Endothelial cell of umbilical vein (primary cell): Measurements from ENCODE around the gene UVRAG. TPM values are rescaled to one million over a fixed set of nuclear protein-coding genes. Genes with fewer than 3 reads are reported as not detected.

Source experiments
- BruUV-seq: library from RNA; stranded (reverse); fragments of 400-500 nt; replicated peaks from 2 replicates; lab custom pipeline; 2021; lab: Mats Ljungman, UMichigan
- CTCF ChIA-PET: fragments of 300-600, 350-600 bp; sonication (Branson Sonifier 250); formaldehyde crosslinking; loops from one replicate; lab custom pipeline; 2021; ENCODE audit warnings: antibody characterized with exemption, inconsistent platforms; lab: Charles Lee
- POLR2A ChIA-PET: fragments of 300-600, 350-600 bp; sonication (Branson Sonifier 250); formaldehyde crosslinking; loops from one replicate; lab custom pipeline; 2021; ENCODE audit warnings: antibody characterized with exemption, inconsistent platforms; lab: Charles Lee
- DNase-seq: peaks from one replicate; pipeline ENCODE4 v3.0.0-alpha.2; 2011; ENCODE audit warnings: low read depth, low spot score
- FAIRE-seq: peaks from 2 replicates; lab custom pipeline; 2011; peaks lifted over from hg19 to GRCh38; lab: Jason Lieb, UNC
- H2AFZ ChIP-seq: 2 replicates; pipeline ENCODE4 v1.6.0; 2012; ENCODE audit warnings: low read depth, low read length, control low read depth, inconsistent platforms
- H3K27ac ChIP-seq: 2 replicates; pipeline ENCODE4 v1.5.1; 2011; ENCODE audit warnings: low read depth, mild to moderate bottlenecking, control low read depth, low read length, moderate library complexity; ENCODE audit not compliant: insufficient read depth
- H3K27me3 ChIP-seq, 2 experiments: 2 replicates each; pipeline versions ENCODE4 v1.6.0 to v1.6.1; 2011; ENCODE audit warnings: low read length in 2 of 2, mixed read lengths in 1 of 2; ENCODE audit not compliant: control insufficient read depth in 2 of 2, insufficient read depth in 2 of 2
- H3K36me3 ChIP-seq, 2 experiments: 2 replicates in 1 of 2; 3 replicates in 1 of 2; pipeline ENCODE4 v1.5.1; 2011; ENCODE audit warnings: low read length in 2 of 2, mild to moderate bottlenecking in 1 of 2, moderate library complexity in 1 of 2; ENCODE audit not compliant: control insufficient read depth in 2 of 2, insufficient read depth in 2 of 2; ENCODE audit errors: extremely low read depth in 1 of 2
- H3K4me1 ChIP-seq: 3 replicates; pipeline ENCODE4 v1.5.1; 2011; ENCODE audit warnings: mild to moderate bottlenecking, low read length; ENCODE audit not compliant: control insufficient read depth, insufficient read depth; ENCODE audit errors: extremely low read depth
- H3K4me2 ChIP-seq: 2 replicates; pipeline ENCODE4 v1.6.1; 2011; ENCODE audit warnings: low read length, control low read depth, mixed read lengths; ENCODE audit not compliant: insufficient read depth
- H3K4me3 ChIP-seq, 3 experiments: fragments of 200-600 bp in 1 of 3; sonication (generic), shearing (Covaris generic) in 1 of 3; replicated peaks in 1 of 3; 2 replicates each; pipeline ENCODE4 v1.5.1; 2011 to 2016; ENCODE audit warnings: control low read depth in 3 of 3, low read length in 3 of 3, mild to moderate bottlenecking in 2 of 3, inconsistent platforms in 1 of 3, low read depth in 1 of 3, moderate library complexity in 1 of 3; ENCODE audit not compliant: insufficient read depth in 1 of 3
- H3K79me2 ChIP-seq: 2 replicates; pipeline ENCODE4 v1.6.0; 2012; ENCODE audit warnings: low read length, inconsistent platforms; ENCODE audit not compliant: control insufficient read depth, insufficient read depth
- H3K9ac ChIP-seq: replicated peaks from 2 replicates; pipeline ENCODE3; 2011; ENCODE audit warnings: low read length, control low read depth; ENCODE audit not compliant: insufficient read depth; ENCODE audit errors: extremely low read depth
- H3K9me1 ChIP-seq: replicated peaks from 3 replicates; pipeline ENCODE4 v1.6.0; 2011; ENCODE audit warnings: mild to moderate bottlenecking, low read length; ENCODE audit not compliant: control insufficient read depth, insufficient read depth; ENCODE audit errors: extremely low read depth
- H3K9me3 ChIP-seq: replicated peaks from 2 replicates; pipeline ENCODE4 v1.5.1; 2012; ENCODE audit warnings: low read length, inconsistent platforms; ENCODE audit not compliant: control insufficient read depth, insufficient read depth
- H4K20me1 ChIP-seq: replicated peaks from 2 replicates; pipeline ENCODE3; 2011; ENCODE audit warnings: mild to moderate bottlenecking, low read length; ENCODE audit not compliant: control insufficient read depth, insufficient read depth; ENCODE audit errors: extremely low read depth
- EZH2 ChIP-seq: IDR thresholded peaks from 2 replicates; pipeline ENCODE4 v1.6.1; 2012; ENCODE audit warnings: borderline replicate concordance, low read depth, mild to moderate bottlenecking, moderate library complexity, low read length, inconsistent platforms; ENCODE audit not compliant: severe bottlenecking
- FOS ChIP-seq: IDR thresholded peaks from 2 replicates; pipeline ENCODE4 v1.6.1; 2011; ENCODE audit warnings: mild to moderate bottlenecking, low read length, moderate library complexity, borderline replicate concordance; ENCODE audit not compliant: insufficient read depth
- GATA2 ChIP-seq: IDR thresholded peaks from 2 replicates; pipeline ENCODE4 v1.7.0; 2011; ENCODE audit warnings: low read depth, mild to moderate bottlenecking, moderate library complexity, mixed read lengths, low read length; ENCODE audit not compliant: insufficient read length, insufficient read depth
- JUN ChIP-seq: IDR thresholded peaks from 2 replicates; pipeline ENCODE4 v1.6.1; 2011; ENCODE audit warnings: borderline replicate concordance, low read depth; ENCODE audit not compliant: insufficient read length, insufficient read depth
- MAX ChIP-seq: IDR thresholded peaks from 2 replicates; pipeline ENCODE4 v1.6.1; 2011; ENCODE audit not compliant: insufficient read depth, insufficient read length
- MYC ChIP-seq: IDR thresholded peaks from one replicate; pipeline ENCODE4 v1.6.1; 2011; ENCODE audit warnings: mild to moderate bottlenecking, low read depth, low read length
- POLR2A ChIP-seq: IDR thresholded peaks from 2 replicates; pipeline ENCODE4 v1.6.1; 2012; ENCODE audit warnings: low read depth, mild to moderate bottlenecking, control low read depth, low read length
- POLR2AphosphoS5 ChIP-seq: IDR thresholded peaks from 2 replicates; pipeline ENCODE4 v1.6.1; 2012; ENCODE audit warnings: low read depth, mild to moderate bottlenecking, control low read depth, low read length, moderate library complexity; ENCODE audit not compliant: insufficient read depth
- dilution Hi-C: fragments of 300-500 bp; cut with MboI; formaldehyde crosslinking; loops from one replicate; pipeline ENCODE4 v1.15.0; 2019; ENCODE audit warnings: low sequenced_read_pairs; ENCODE audit not compliant: extremely low pct_ligation_motif_present
- intact Hi-C: fragments of 100-400 bp; cut with micrococcal nuclease; formaldehyde crosslinking; loops from one replicate; pipeline ENCODE4 v1.10.0; 2022
- polyA plus RNA-seq, 4 experiments: library from polyadenylated mRNA; depleted of rRNA in 3 of 4; stranded (reverse) in 3 of 4; unstranded in 1 of 4; fragments of >200 nt; gene quantifications; 2 replicates each; pipeline versions ENCODE4 v1.2.1 to v1.2.3, GENCODE V29; 2011 to 2012; ENCODE audit warnings: missing spikeins in 1 of 4
- total RNA-seq: library from RNA; stranded (reverse); gene quantifications from 2 replicates; pipeline ENCODE4 v1.2.3, GENCODE V29; 2021
- TF ChIP-seq, protein P1 (sequence below), 2 donors: IDR thresholded peaks; 1 replicate in 1 of 2; 2 replicates in 1 of 2; pipeline ENCODE4 v1.5.1; 2011; ENCODE audit warnings: low read length in 2 of 2, mild to moderate bottlenecking in 2 of 2, moderate library complexity in 2 of 2, control low read depth in 1 of 2, inconsistent platforms in 1 of 2, low read depth in 1 of 2; ENCODE audit not compliant: insufficient read depth in 1 of 2; ENCODE audit errors: extremely low read depth in 1 of 2

UVRAG gene
- total and polyA plus RNA-seq, 2 donors (not counting 3 experiments of a cell fraction or from before 2014, with no cell fraction given) = 21.2 to 65.6 TPM

DNA sequence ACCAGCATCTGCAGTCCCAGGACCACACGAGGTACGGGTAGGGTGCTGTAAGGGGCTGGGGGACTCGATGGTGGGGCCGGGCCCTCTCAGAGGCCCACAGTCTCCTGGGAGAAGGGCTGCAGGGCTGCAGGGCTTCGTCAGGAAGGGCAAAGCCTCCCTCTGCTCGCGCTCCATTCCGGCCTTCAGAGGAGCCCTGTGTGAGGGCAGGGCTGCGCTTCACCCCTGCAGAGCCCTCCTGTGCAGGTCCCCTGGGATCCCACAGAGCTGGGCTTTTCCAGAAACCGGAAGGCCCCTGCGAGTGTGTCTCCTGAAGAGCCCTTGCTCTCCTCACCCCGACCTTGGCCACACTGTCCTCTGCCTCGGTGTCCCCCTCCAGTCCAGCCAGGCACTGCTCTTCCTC is 364.1 kb downstream of the UVRAG start:
- H3K4me2 ChIP-seq = no peak overlapping the region
- POLR2A ChIA-PET = no interaction called here
- no peaks in the 10 kb centered on the region for H3K9me3 ChIP-seq
- TF ChIP-seq, protein P1, sequence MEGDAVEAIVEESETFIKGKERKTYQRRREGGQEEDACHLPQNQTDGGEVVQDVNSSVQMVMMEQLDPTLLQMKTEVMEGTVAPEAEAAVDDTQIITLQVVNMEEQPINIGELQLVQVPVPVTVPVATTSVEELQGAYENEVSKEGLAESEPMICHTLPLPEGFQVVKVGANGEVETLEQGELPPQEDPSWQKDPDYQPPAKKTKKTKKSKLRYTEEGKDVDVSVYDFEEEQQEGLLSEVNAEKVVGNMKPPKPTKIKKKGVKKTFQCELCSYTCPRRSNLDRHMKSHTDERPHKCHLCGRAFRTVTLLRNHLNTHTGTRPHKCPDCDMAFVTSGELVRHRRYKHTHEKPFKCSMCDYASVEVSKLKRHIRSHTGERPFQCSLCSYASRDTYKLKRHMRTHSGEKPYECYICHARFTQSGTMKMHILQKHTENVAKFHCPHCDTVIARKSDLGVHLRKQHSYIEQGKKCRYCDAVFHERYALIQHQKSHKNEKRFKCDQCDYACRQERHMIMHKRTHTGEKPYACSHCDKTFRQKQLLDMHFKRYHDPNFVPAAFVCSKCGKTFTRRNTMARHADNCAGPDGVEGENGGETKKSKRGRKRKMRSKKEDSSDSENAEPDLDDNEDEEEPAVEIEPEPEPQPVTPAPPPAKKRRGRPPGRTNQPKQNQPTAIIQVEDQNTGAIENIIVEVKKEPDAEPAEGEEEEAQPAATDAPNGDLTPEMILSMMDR (IDR thresholded peaks at IDR 0.05; ENCODE audit: extremely low read depth in 1 of 2, insufficient read depth in 1 of 2, low read depth in 1 of 2, low read length in 2 of 2) = no peak
- no peak for TF ChIP-seq POLR2A
- no peak for TF ChIP-seq EZH2
- TF ChIP-seq JUN = no peak
- TF ChIP-seq GATA2 = no peak
- TF ChIP-seq MAX = no peak
- no peak for TF ChIP-seq FOS
- TF ChIP-seq POLR2AphosphoS5 = no peak
- TF ChIP-seq MYC = no peak
- CTCF ChIA-PET = interaction anchor here (1.1 kb wide), 1 partner anchor 27 kb away, joined by 4 read pairs; no protein-coding TSS in a partner anchor
- DNase-seq = no peak
- H3K79me2 ChIP-seq = no peaks in the 10 kb centered on the region
- intact Hi-C loops = no loop called here
- H3K4me1 ChIP-seq = no peaks in the 10 kb centered on the region
- no peak overlapping the region for H3K9ac ChIP-seq
- no peak overlapping the region for H2AFZ ChIP-seq
- no peaks in the 10 kb centered on the region for H3K36me3 ChIP-seq
- H3K27me3 ChIP-seq = no peaks in the 10 kb centered on the region
- H4K20me1 ChIP-seq = no peaks in the 10 kb centered on the region
- H3K27ac ChIP-seq = no peak overlapping the region
- dilution Hi-C loops = no loop called here
- no TSS peak for BruUV-seq
- no peak for FAIRE-seq
- H3K4me3 ChIP-seq = no peak overlapping the region
- no peaks in the 10 kb centered on the region for H3K9me1 ChIP-seq
